ENCODE results near the gene LMNTD1. TPM values are rescaled to one million over a fixed set of nuclear protein-coding genes. Genes with fewer than 3 reads are reported as not detected.

The LMNTD1 gene
- total RNA-seq, 1 experiment from 2014 or later: not detected

GRCh38 chr12:25566202-25566949 is 13.3 kb upstream of the LMNTD1 start:
- H3K36me3 Mint-ChIP-seq: peaks cover 8% of the 10 kb centered on the region
- peaks cover 6% of the 10 kb centered on the region for H3K4me1 Mint-ChIP-seq
- ChIA-PET CTCF (no interaction called here), POLR2A (no interaction called here)
- H3K4me3 Mint-ChIP-seq: no peak overlapping the region
- peaks cover 2% of the 10 kb centered on the region for H3K27me3 Mint-ChIP-seq (ENCODE audit: low read depth)
- H3K9me3 Mint-ChIP-seq: peaks cover 46% of the 10 kb centered on the region
- no peak for DNase-seq (ENCODE audit: low spot score)
- TF ChIP-seq, protein P1, sequence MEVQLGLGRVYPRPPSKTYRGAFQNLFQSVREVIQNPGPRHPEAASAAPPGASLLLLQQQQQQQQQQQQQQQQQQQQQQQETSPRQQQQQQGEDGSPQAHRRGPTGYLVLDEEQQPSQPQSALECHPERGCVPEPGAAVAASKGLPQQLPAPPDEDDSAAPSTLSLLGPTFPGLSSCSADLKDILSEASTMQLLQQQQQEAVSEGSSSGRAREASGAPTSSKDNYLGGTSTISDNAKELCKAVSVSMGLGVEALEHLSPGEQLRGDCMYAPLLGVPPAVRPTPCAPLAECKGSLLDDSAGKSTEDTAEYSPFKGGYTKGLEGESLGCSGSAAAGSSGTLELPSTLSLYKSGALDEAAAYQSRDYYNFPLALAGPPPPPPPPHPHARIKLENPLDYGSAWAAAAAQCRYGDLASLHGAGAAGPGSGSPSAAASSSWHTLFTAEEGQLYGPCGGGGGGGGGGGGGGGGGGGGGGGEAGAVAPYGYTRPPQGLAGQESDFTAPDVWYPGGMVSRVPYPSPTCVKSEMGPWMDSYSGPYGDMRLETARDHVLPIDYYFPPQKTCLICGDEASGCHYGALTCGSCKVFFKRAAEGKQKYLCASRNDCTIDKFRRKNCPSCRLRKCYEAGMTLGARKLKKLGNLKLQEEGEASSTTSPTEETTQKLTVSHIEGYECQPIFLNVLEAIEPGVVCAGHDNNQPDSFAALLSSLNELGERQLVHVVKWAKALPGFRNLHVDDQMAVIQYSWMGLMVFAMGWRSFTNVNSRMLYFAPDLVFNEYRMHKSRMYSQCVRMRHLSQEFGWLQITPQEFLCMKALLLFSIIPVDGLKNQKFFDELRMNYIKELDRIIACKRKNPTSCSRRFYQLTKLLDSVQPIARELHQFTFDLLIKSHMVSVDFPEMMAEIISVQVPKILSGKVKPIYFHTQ (CRISPR knock-in tag; IDR thresholded peaks at IDR 0.05): no peak
- TF ChIP-seq CBFB (CRISPR knock-in tag; IDR thresholded peaks at IDR 0.05; ENCODE audit: low read depth) (no peak), GABPB1 (CRISPR knock-in tag; IDR thresholded peaks at IDR 0.05) (no peak), NFATC4 (CRISPR knock-in tag; IDR thresholded peaks at IDR 0.05) (no peak), ZNF232 (CRISPR knock-in tag; IDR thresholded peaks at IDR 0.05) (no peak), ZNF121 (CRISPR knock-in tag; IDR thresholded peaks at IDR 0.05) (no peak), EMX1 (CRISPR knock-in tag; IDR thresholded peaks at IDR 0.05) (no peak), CTCF (IDR thresholded peaks at IDR 0.05) (no peak), ZNF263 (CRISPR knock-in tag; IDR thresholded peaks at IDR 0.05; ENCODE audit: low read depth) (no peak), ZNF219 (CRISPR knock-in tag; IDR thresholded peaks at IDR 0.05; ENCODE audit: borderline replicate concordance) (no peak), MXD4 (CRISPR knock-in tag; IDR thresholded peaks at IDR 0.05; ENCODE audit: borderline replicate concordance) (no peak)
- TF ChIP-seq, protein P2, sequence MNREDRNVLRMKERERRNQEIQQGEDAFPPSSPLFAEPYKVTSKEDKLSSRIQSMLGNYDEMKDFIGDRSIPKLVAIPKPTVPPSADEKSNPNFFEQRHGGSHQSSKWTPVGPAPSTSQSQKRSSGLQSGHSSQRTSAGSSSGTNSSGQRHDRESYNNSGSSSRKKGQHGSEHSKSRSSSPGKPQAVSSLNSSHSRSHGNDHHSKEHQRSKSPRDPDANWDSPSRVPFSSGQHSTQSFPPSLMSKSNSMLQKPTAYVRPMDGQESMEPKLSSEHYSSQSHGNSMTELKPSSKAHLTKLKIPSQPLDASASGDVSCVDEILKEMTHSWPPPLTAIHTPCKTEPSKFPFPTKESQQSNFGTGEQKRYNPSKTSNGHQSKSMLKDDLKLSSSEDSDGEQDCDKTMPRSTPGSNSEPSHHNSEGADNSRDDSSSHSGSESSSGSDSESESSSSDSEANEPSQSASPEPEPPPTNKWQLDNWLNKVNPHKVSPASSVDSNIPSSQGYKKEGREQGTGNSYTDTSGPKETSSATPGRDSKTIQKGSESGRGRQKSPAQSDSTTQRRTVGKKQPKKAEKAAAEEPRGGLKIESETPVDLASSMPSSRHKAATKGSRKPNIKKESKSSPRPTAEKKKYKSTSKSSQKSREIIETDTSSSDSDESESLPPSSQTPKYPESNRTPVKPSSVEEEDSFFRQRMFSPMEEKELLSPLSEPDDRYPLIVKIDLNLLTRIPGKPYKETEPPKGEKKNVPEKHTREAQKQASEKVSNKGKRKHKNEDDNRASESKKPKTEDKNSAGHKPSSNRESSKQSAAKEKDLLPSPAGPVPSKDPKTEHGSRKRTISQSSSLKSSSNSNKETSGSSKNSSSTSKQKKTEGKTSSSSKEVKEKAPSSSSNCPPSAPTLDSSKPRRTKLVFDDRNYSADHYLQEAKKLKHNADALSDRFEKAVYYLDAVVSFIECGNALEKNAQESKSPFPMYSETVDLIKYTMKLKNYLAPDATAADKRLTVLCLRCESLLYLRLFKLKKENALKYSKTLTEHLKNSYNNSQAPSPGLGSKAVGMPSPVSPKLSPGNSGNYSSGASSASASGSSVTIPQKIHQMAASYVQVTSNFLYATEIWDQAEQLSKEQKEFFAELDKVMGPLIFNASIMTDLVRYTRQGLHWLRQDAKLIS (CRISPR knock-in tag; IDR thresholded peaks at IDR 0.05; ENCODE audit: borderline replicate concordance): no peak
- TF ChIP-seq, protein P3, sequence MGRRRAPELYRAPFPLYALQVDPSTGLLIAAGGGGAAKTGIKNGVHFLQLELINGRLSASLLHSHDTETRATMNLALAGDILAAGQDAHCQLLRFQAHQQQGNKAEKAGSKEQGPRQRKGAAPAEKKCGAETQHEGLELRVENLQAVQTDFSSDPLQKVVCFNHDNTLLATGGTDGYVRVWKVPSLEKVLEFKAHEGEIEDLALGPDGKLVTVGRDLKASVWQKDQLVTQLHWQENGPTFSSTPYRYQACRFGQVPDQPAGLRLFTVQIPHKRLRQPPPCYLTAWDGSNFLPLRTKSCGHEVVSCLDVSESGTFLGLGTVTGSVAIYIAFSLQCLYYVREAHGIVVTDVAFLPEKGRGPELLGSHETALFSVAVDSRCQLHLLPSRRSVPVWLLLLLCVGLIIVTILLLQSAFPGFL (CRISPR knock-in tag; IDR thresholded peaks at IDR 0.05; ENCODE audit: borderline replicate concordance): no peak
- TF ChIP-seq, protein P4, sequence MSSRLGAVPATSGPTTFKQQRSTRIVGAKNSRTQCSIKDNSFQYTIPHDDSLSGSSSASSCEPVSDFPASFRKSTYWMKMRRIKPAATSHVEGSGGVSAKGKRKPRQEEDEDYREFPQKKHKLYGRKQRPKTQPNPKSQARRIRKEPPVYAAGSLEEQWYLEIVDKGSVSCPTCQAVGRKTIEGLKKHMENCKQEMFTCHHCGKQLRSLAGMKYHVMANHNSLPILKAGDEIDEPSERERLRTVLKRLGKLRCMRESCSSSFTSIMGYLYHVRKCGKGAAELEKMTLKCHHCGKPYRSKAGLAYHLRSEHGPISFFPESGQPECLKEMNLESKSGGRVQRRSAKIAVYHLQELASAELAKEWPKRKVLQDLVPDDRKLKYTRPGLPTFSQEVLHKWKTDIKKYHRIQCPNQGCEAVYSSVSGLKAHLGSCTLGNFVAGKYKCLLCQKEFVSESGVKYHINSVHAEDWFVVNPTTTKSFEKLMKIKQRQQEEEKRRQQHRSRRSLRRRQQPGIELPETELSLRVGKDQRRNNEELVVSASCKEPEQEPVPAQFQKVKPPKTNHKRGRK (CRISPR knock-in tag; IDR thresholded peaks at IDR 0.05; ENCODE audit: borderline replicate concordance): no peak
- TF ChIP-seq, protein P5, sequence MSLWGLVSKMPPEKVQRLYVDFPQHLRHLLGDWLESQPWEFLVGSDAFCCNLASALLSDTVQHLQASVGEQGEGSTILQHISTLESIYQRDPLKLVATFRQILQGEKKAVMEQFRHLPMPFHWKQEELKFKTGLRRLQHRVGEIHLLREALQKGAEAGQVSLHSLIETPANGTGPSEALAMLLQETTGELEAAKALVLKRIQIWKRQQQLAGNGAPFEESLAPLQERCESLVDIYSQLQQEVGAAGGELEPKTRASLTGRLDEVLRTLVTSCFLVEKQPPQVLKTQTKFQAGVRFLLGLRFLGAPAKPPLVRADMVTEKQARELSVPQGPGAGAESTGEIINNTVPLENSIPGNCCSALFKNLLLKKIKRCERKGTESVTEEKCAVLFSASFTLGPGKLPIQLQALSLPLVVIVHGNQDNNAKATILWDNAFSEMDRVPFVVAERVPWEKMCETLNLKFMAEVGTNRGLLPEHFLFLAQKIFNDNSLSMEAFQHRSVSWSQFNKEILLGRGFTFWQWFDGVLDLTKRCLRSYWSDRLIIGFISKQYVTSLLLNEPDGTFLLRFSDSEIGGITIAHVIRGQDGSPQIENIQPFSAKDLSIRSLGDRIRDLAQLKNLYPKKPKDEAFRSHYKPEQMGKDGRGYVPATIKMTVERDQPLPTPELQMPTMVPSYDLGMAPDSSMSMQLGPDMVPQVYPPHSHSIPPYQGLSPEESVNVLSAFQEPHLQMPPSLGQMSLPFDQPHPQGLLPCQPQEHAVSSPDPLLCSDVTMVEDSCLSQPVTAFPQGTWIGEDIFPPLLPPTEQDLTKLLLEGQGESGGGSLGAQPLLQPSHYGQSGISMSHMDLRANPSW (CRISPR knock-in tag; conservative IDR thresholded peaks at IDR 0.05; ENCODE audit: low read depth): no peak
- TF ChIP-seq, protein P6, sequence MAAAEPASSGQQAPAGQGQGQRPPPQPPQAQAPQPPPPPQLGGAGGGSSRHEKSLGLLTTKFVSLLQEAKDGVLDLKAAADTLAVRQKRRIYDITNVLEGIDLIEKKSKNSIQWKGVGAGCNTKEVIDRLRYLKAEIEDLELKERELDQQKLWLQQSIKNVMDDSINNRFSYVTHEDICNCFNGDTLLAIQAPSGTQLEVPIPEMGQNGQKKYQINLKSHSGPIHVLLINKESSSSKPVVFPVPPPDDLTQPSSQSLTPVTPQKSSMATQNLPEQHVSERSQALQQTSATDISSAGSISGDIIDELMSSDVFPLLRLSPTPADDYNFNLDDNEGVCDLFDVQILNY (CRISPR knock-in tag; IDR thresholded peaks at IDR 0.05): no peak
- ATAC-seq: no peak
- H3K27ac Mint-ChIP-seq: no peak overlapping the region

All from WTC11 (cell line).